Loucy (cell line): ENCODE measurements around the gene NREP.

Experiments
- CTCF ChIP-seq: fragments of 200-600 bp; sonication (generic); conservative IDR thresholded peaks from 2 replicates; pipeline ENCODE4 v1.5.1; 2014; ENCODE audit warnings: mild to moderate bottlenecking, antibody characterized with exemption, low read length
- EZH2phosphoT487 ChIP-seq: fragments of 200-600 bp; IDR thresholded peaks from 2 replicates; pipeline ENCODE4 v1.6.1; 2018; ENCODE audit warnings: antibody characterized with exemption, mild to moderate bottlenecking, moderate library complexity, borderline replicate concordance

- TF ChIP-seq CTCF (no peak), EZH2phosphoT487 (no peak)
These were observed 30.0 kb upstream of the NREP start for GRCh38 chr5:111787006-111787405.
